HT-29 (cell line): ENCODE results near the gene MGME1. TPM values are rescaled to one million over a fixed set of nuclear protein-coding genes. Genes with fewer than 3 reads are reported as not detected.

Source experiments
- DNase-seq: peaks from one replicate; pipeline ENCODE4 v3.0.0-alpha.2; 2015; ENCODE audit warnings: low spot score
- total RNA-seq: library from RNA; depleted of rRNA; stranded (reverse); fragments of >200 nt; shearing (Covaris generic); gene quantifications from 2 replicates; pipeline ENCODE4 v1.2.3, GENCODE V29; 2014

The MGME1 gene
- total RNA-seq, 1 experiment from 2014 or later = 10.9 TPM

GRCh38 chr20:17992847-17993513 is 24.2 kb downstream of the MGME1 start:
- DNase-seq = no peak

GRCh38 chr20:17993546-17993945 is 24.7 kb downstream of the MGME1 start:
- no peak for DNase-seq

DNA sequence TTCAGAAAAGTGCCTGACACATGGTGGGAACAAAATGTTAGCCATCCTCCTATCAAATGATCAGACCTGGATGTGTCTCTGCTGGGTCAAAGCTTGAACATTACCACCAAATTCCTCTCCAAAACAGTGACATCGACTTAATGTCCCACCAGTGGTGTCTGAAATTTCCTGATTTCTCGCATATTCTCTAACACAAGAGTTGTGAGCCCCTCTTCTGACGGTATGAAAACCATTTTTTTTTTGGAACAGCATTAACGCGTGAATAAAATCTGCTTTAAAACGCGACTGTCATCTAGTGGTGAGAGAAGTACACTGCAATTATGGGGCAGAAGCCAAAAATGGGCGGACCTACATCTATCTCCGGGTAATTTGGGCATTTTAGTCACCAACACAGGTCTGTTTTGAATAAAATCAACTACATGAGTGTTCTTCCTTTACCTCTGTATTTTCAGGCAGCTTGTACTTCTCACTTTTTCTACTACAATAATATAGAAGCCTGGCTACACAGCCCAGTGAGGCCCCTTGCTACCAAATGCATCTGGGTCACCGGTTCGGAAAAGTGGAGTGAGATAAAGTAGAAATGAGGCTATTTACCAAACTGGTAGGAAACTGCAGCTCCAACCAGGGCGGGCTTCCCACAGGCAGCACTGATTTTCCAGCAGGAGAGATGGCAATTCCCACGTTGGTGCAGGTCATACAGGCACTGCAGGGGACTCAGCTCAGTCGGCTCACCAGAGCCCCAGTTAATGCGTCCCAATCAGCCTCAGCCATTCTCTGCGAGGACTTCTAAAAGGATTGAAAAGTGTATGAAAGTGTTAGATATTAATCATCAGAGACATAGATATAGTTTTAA is 27.4 kb downstream of the MGME1 start:
- peak; percentile 65 for DNase-seq

- DNase-seq = no peak
Measured at GRCh38 chr20:17998446-17998845, 29.6 kb downstream of the MGME1 start.

GRCh38 chr20:17999566-17999965 is 30.7 kb downstream of the MGME1 start:
- DNase-seq = no peak

GRCh38 chr20:18001131-18001921 is 32.5 kb downstream of the MGME1 start:
- no peak for DNase-seq

- DNase-seq = no peak
Measured at GRCh38 chr20:18003897-18004296, 35.1 kb downstream of the MGME1 start.

GRCh38 chr20:18004384-18005031 is 35.7 kb downstream of the MGME1 start:
- DNase-seq = no peak

DNA sequence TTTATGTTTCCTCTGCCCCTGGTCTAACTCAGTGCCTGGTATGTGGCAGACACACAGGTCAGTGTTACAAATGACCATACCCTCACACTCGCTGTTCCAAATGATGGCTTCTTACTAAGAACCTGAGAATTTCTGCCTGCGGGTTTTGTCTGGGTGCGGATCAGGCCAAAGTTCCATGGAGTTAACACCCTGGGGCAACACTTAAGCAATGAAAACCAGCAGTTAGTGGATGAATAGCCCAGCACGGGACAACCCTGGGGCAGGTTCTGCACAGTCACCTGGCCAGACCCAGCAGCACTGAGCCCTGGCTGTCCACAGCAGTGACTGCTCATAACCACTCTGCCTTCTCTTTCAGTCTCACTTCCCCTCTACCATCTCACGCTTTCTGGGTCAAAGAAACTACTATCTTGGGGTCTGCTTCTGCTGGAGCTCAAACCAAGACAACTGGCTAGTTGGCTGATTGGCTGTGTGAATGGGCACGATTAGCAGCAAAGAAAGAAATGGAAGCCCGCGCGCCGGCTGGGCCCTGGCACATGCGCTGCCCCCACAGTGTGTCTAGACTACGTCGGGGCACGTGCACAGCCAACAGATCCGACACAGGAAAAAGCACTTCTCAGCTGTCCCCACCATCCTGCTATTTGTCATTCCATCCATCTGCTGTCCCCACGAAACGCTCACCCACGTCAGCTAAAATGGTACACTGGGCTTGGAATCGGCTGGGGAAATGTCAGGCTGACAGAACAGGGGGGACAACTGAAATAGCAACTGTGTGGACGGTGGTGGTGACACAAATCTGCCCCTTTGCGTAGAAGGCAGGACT is 36.6 kb downstream of the MGME1 start:
- DNase-seq = no peak

- no peak for DNase-seq
Measured at GRCh38 chr20:18005990-18006364, 37.2 kb downstream of the MGME1 start.

GRCh38 chr20:18006684-18007083 is 37.9 kb downstream of the MGME1 start:
- DNase-seq = no peak

GRCh38 chr20:18007534-18008292 is 38.9 kb downstream of the MGME1 start:
- DNase-seq = no peak

DNA sequence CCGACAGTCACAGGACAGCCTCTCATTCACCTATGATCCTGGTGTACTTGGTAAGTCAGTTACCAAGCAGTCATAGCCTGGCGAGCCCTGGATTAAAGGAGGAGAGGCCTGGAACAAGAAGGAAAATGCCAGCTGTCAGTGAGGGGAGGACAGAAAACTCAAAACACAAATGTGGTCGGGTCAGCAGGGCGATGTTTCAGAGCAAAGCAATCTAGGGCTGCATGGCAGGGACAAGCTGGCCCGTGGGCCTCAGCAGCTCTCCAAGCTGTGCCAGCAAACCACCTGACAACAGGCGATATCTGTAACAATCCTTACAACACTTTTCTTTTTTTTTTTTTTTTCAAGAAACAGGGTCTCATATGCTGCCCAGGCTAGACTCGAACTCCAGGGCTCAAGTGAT is 40.3 kb downstream of the MGME1 start:
- DNase-seq = no peak

GRCh38 chr20:18011482-18011881 is 42.7 kb downstream of the MGME1 start:
- DNase-seq = no peak

DNA sequence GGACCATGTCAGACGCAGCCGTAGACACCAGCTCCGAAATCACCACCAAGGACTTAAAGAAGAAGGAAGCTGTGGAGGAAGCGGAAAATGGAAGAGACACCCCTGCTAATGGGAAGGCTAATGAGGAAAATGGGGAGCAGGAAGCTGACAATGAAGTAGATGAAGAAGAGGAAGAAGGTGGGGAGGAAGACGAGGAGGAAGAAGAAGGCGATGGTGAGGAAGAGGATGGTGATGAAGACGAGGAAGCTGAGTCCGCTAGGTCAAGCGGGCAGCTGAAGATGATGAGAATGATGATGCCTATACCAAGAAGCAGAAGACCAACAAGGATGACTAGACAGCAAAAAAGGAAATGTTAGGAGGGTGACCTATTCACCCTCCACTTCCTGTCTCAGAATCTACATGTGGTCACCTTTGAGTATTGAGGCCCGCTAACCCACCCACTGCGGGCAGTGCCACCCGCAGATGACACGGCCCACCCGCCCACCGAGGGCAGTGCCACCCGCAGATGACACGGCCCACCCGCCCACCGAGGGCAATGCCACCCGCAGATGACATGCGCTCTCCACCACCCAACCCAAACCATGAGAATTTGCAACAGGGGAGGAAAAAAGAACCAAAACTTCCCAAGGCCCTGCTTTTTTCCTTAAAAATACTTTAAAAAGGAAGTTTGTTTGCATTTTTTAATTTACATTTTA is 43.3 kb downstream of the MGME1 start:
- no peak for DNase-seq

GRCh38 chr20:18012901-18013300 is 44.1 kb downstream of the MGME1 start:
- DNase-seq = no peak

DNA sequence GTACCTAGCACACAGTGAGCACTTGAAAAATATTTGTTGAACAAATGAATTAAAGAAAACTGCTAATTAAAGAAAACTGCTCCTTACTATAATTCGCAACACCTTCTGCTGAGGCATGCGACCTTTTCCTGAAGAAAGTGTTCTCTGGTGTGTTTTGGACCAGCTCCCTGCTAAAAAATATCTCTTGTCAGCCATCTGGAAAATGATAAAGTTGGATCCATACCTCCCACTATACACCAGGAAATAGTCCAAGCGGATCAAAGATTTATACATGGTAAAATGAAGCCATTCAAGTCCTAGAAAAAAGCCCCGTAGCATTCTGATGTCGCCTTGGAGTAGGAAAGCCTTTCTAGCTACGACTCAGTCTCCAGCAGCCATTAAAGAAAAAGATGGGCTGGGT is 45.6 kb downstream of the MGME1 start:
- DNase-seq = no peak

DNA sequence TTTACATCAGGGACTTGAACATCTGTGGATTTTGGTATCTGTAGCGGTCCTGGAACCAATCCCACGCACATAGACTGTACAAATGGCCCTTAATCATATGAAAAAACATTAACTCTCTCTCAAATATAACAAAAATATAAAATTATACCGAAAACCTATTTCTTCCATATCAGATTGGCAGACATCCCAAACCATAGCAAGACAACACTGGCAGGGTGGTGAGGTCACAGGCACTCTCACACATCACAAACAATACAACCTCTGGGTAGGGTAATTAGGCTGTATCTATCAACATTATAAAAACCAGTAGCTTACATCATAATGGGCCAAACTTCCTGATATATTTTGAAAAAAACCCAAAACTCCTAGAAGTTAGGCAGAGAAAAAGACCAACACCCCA is 48.0 kb downstream of the MGME1 start:
- no peak for DNase-seq

DNA sequence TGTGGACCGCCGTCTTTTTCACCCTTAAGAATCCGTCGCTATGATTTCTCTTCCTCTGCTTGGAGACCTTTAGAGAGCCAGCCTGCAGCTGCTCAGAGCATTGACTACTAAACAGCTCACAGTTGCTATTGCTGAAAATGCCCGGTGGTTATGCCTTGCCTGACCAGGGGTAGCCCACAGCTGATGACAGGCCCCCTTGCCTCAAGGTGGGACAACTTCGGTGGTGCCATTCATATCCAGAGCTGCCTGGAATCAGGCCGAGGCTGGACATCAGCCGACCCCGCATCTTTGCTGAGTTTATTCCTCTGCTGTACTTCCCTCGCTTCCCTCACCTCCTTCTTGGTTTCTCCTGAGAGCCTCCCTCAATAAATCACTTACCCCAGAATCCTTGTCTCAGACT is 49.3 kb downstream of the MGME1 start:
- DNase-seq = no peak

DNA sequence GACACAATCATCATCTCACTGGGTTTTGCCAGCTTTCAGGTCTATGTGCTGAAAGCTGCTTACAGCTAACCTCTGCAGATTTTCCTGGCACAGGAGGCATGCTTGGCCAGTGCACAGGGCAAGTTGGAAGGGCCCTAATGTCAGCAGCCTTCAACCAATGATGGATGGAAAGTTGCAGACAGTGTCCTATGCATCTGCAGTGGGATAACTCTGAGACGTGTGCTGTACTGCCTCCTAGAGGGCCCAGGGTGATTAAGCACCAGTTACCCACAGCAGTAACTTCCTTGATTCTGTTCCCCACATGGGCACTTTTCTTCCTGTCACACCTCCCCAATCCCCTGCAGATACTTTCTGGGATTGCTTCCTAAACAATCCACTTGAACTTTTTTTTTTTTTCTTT is 50.2 kb downstream of the MGME1 start:
- no peak for DNase-seq
